ENCODE measurements around the gene PLD2. TPM values are rescaled to one million over a fixed set of nuclear protein-coding genes. Genes with fewer than 3 reads are reported as not detected.

PLD2 gene
- total and polyA plus RNA-seq, 2 donors (not counting 1 experiment from before 2014, with no cell fraction given), result 12.7 to 14.9 TPM

DNA sequence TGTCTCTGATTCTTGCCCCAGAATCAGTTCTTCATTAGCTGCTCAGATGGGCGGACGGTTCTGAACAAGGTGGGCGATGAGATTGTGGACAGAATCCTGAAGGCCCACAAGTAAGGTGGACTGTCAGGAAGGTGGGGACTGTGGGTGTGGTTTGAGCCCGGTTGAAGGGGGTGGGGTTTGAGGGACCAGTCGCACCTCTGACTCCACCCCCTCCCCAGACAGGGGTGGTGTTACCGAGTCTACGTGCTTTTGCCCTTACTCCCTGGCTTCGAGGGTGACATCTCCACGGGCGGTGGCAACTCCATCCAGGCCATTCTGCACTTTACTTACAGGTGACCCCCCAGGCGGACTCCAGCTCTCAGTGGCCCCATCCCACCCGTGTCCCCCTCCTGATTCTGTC lies 11.3 kb downstream of the PLD2 start:
- no peak for DNase-seq (ENCODE audit: low read depth in 2 of 2)
- no peak overlapping the region for H3K4me3 ChIP-seq (replicated peaks in 1 of 4; ENCODE audit: control extremely low read depth in 1 of 4, insufficient read depth in 1 of 4, low read depth in 3 of 4, low read length in 4 of 4)
- no peaks in the 10 kb centered on the region for H4K20me1 ChIP-seq (ENCODE audit: control insufficient read depth, extremely low read depth, insufficient read depth, low read length)
- no peak overlapping the region for H3K4me2 ChIP-seq (ENCODE audit: extremely low read depth, insufficient read depth, low read length)
- no peaks in the 10 kb centered on the region for H3K4me1 ChIP-seq (ENCODE audit: control insufficient read depth, extremely low read depth, insufficient read depth, low read length)
- no peak overlapping the region for H3K9ac ChIP-seq (ENCODE audit: insufficient read depth, low read length)
- H3K79me2 ChIP-seq (ENCODE audit: control insufficient read depth, insufficient read depth, low read length), result no peaks in the 10 kb centered on the region
- no peak overlapping the region for H2AFZ ChIP-seq (ENCODE audit: low read length)
- H3K9me3 ChIP-seq (ENCODE audit: control insufficient read depth, insufficient read depth, low read depth, low read length), result no peaks in the 10 kb centered on the region
- H3K36me3 ChIP-seq (ENCODE audit: control insufficient read depth, insufficient read depth, low read length), result peaks cover 5% of the 10 kb centered on the region
- no peaks in the 10 kb centered on the region for H3K27me3 ChIP-seq (ENCODE audit: control insufficient read depth, insufficient read depth, low read length)
- TF ChIP-seq CTCF (conservative IDR thresholded peaks at IDR 0.05 in 1 of 2, IDR thresholded peaks at IDR 0.05 in 1 of 2; ENCODE audit: low read depth in 1 of 2, low read length in 2 of 2) (no peak), EZH2 (IDR thresholded peaks at IDR 0.05; ENCODE audit: low read length, missing control alignments) (no peak)
- H3K27ac ChIP-seq (ENCODE audit: insufficient read depth, low read length), result no peak overlapping the region

DNA sequence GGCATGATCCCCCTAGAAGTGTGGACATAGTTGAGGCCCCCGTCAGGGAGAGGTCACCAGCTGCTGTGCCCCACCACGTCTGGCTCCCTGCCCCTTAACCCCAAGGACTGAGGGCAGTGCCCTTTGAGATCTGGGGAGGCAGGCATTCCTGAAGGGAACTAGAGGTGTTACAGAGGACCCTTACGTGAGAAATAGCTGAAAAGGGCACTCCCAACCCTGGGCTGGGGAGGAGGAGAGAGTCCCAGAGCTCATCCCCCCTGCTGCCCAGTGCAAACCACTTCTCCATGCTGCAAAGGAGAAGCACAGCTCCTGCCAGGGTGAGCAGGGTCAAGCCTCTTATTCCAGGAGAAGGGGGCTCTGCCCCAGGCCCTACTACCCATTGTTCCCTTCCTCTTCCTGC lies 15.9 kb downstream of the PLD2 start:
- Histone ChIP-seq H3K9me3 (ENCODE audit: control insufficient read depth, insufficient read depth, low read depth, low read length) (no peaks in the 10 kb centered on the region), H3K36me3 (ENCODE audit: control insufficient read depth, insufficient read depth, low read length) (no peaks in the 10 kb centered on the region), H3K79me2 (ENCODE audit: control insufficient read depth, insufficient read depth, low read length) (no peaks in the 10 kb centered on the region), H4K20me1 (ENCODE audit: control insufficient read depth, extremely low read depth, insufficient read depth, low read length) (no peaks in the 10 kb centered on the region), H3K27me3 (ENCODE audit: control insufficient read depth, insufficient read depth, low read length) (no peaks in the 10 kb centered on the region), H3K4me2 (ENCODE audit: extremely low read depth, insufficient read depth, low read length) (no peak overlapping the region), H2AFZ (ENCODE audit: low read length) (no peak overlapping the region), H3K4me3 (replicated peaks in 1 of 4; ENCODE audit: control extremely low read depth in 1 of 4, insufficient read depth in 1 of 4, low read depth in 3 of 4, low read length in 4 of 4) (no peak overlapping the region), H3K27ac (ENCODE audit: insufficient read depth, low read length) (no peak overlapping the region), H3K4me1 (ENCODE audit: control insufficient read depth, extremely low read depth, insufficient read depth, low read length) (no peaks in the 10 kb centered on the region), H3K9ac (ENCODE audit: insufficient read depth, low read length) (no peak overlapping the region)
- DNase-seq (ENCODE audit: low read depth in 2 of 2), result no peak
- TF ChIP-seq EZH2 (IDR thresholded peaks at IDR 0.05; ENCODE audit: low read length, missing control alignments), result no peak
- no peak for TF ChIP-seq CTCF (conservative IDR thresholded peaks at IDR 0.05 in 1 of 2, IDR thresholded peaks at IDR 0.05 in 1 of 2; ENCODE audit: low read depth in 1 of 2, low read length in 2 of 2)

DNA sequence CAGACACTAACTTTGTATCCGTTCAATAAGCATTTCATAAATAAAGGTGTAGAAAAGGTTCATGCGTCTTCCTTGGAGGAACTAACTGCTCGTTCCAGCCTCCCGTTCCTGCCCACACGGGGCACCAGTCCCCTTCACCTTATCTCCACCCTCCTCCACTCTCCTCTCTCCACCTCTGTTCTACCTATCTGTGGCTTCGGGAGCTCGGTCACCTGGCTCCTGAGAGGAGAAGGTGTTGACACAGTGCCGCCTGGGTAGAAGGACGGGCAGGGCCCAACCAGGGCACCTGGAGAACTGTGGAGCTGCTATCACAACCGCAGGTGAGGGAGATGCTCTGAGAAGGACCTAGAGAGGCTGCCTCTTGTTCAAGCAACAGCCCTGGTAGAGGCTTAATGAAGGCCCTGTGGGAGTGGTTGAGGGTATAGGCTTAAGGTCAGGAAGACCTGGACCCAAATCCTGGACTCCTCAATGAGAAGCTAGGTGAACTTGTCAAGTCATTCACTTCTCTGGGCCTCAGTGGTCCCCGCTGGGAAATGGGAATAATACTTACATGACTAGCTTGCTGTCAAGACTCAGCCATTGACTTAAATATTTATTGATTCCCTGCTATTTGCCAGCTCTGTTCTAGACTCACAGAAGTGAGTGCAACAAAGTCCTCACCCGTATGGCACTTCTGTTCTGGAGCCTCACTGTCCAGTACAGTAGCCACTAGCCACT lies 16.6 kb downstream of the PLD2 start:
- no peaks in the 10 kb centered on the region for H3K79me2 ChIP-seq (ENCODE audit: control insufficient read depth, insufficient read depth, low read length)

More for the DNA sequence above, 16.6 kb downstream of the PLD2 start:
- no peaks in the 10 kb centered on the region for H3K9me3 ChIP-seq (ENCODE audit: control insufficient read depth, insufficient read depth, low read depth, low read length)
- H2AFZ ChIP-seq (ENCODE audit: low read length), result no peak overlapping the region
- no peaks in the 10 kb centered on the region for H3K27me3 ChIP-seq (ENCODE audit: control insufficient read depth, insufficient read depth, low read length)
- no peak overlapping the region for H3K4me3 ChIP-seq (replicated peaks in 1 of 4; ENCODE audit: control extremely low read depth in 1 of 4, insufficient read depth in 1 of 4, low read depth in 3 of 4, low read length in 4 of 4)
- no peaks in the 10 kb centered on the region for H3K36me3 ChIP-seq (ENCODE audit: control insufficient read depth, insufficient read depth, low read length)
- H3K27ac ChIP-seq (ENCODE audit: insufficient read depth, low read length), result no peak overlapping the region
- TF ChIP-seq EZH2 (IDR thresholded peaks at IDR 0.05; ENCODE audit: low read length, missing control alignments) (no peak), CTCF (conservative IDR thresholded peaks at IDR 0.05 in 1 of 2, IDR thresholded peaks at IDR 0.05 in 1 of 2; ENCODE audit: low read depth in 1 of 2, low read length in 2 of 2) (no peak)
- no peak for DNase-seq (ENCODE audit: low read depth in 2 of 2)
- H3K9ac ChIP-seq (ENCODE audit: insufficient read depth, low read length), result no peak overlapping the region
- H3K4me1 ChIP-seq (ENCODE audit: control insufficient read depth, extremely low read depth, insufficient read depth, low read length), result no peaks in the 10 kb centered on the region
- no peak overlapping the region for H3K4me2 ChIP-seq (ENCODE audit: extremely low read depth, insufficient read depth, low read length)
- H4K20me1 ChIP-seq (ENCODE audit: control insufficient read depth, extremely low read depth, insufficient read depth, low read length), result no peaks in the 10 kb centered on the region
